ENCODE results near the gene NEMF.
"Not testable (repeated sequence)": the region's sequence is repeated elsewhere in the genome, so short reads cannot be mapped to it uniquely, and the experiment has no call there.

Gene NEMF

GRCh38 chr14:49853158-49853477 is 530 bp upstream of the NEMF start:
- DNase-seq (ENCODE audit: insufficient read length, low spot score) (no peak), FAIRE-seq (no peak)
- TF ChIP-seq CTCF (IDR thresholded peaks at IDR 0.05; ENCODE audit: insufficient read depth, missing control alignments): no peak

GRCh38 chr14:49851813-49852212 is 775 bp downstream of the NEMF start:
- no peak for TF ChIP-seq CTCF (IDR thresholded peaks at IDR 0.05; ENCODE audit: insufficient read depth, missing control alignments)
- peak; percentile 46 for FAIRE-seq

GRCh38 chr14:49849213-49849847 is 3.3 kb downstream of the NEMF start:
- no peak for TF ChIP-seq CTCF (IDR thresholded peaks at IDR 0.05; ENCODE audit: insufficient read depth, missing control alignments)
- DNase-seq (ENCODE audit: insufficient read length, low spot score): no peak
- no peak for FAIRE-seq

More at GRCh38 chr14:49851813-49852212, 775 bp downstream of the NEMF start:
- DNase-seq (ENCODE audit: insufficient read length, low spot score): no peak

- no peak for TF ChIP-seq CTCF (IDR thresholded peaks at IDR 0.05; ENCODE audit: insufficient read depth, missing control alignments)
- FAIRE-seq (peak; percentile 16), DNase-seq (ENCODE audit: insufficient read length, low spot score) (no peak)
Measured at GRCh38 chr14:49828640-49829039, 23.9 kb downstream of the NEMF start.

GRCh38 chr14:49820176-49820575 is 32.4 kb downstream of the NEMF start:
- FAIRE-seq: no peak
- no peak for TF ChIP-seq CTCF (IDR thresholded peaks at IDR 0.05; ENCODE audit: insufficient read depth, missing control alignments)
- no peak for DNase-seq (ENCODE audit: insufficient read length, low spot score)

GRCh38 chr14:49816844-49817243 is 35.7 kb downstream of the NEMF start:
- no peak for DNase-seq (ENCODE audit: insufficient read length, low spot score)
- no peak for TF ChIP-seq CTCF (IDR thresholded peaks at IDR 0.05; ENCODE audit: insufficient read depth, missing control alignments)
- FAIRE-seq: no peak

- FAIRE-seq; DNase-seq (ENCODE audit: insufficient read length, low spot score): not testable (repeated sequence)
Measured at GRCh38 chr14:49816118-49816517, 36.5 kb downstream of the NEMF start.

- no peak for TF ChIP-seq CTCF (IDR thresholded peaks at IDR 0.05; ENCODE audit: insufficient read depth, missing control alignments)
- no peak for FAIRE-seq
Measured at GRCh38 chr14:49808780-49809179, 43.8 kb downstream of the NEMF start.

More at GRCh38 chr14:49808780-49809179, 43.8 kb downstream of the NEMF start:
- DNase-seq (ENCODE audit: insufficient read length, low spot score): no peak
